ENCODE data around the gene NEK4. TPM values are rescaled to one million over a fixed set of nuclear protein-coding genes. Genes with fewer than 3 reads are reported as not detected.

The NEK4 gene
- total and polyA plus RNA-seq, 2 of the 13 experiments (the other 11 are each of a cell fraction or from before 2014, with no cell fraction given) = 16.5 to 38.0 TPM

GRCh38 chr3:52793702-52794611 is 23.2 kb upstream of the NEK4 start (continued):
- TF ChIP-seq, protein P1, sequence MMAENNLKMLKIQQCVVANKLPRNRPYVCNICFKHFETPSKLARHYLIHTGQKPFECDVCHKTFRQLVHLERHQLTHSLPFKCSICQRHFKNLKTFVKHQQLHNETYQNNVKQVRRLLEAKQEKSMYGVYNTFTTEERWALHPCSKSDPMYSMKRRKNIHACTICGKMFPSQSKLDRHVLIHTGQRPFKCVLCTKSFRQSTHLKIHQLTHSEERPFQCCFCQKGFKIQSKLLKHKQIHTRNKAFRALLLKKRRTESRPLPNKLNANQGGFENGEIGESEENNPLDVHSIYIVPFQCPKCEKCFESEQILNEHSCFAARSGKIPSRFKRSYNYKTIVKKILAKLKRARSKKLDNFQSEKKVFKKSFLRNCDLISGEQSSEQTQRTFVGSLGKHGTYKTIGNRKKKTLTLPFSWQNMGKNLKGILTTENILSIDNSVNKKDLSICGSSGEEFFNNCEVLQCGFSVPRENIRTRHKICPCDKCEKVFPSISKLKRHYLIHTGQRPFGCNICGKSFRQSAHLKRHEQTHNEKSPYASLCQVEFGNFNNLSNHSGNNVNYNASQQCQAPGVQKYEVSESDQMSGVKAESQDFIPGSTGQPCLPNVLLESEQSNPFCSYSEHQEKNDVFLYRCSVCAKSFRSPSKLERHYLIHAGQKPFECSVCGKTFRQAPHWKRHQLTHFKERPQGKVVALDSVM (CRISPR knock-in tag; IDR thresholded peaks at IDR 0.05) = no peak
- TF ChIP-seq MIER3 (CRISPR knock-in tag; IDR thresholded peaks at IDR 0.05; ENCODE audit: borderline replicate concordance) (no peak), ZNF691 (CRISPR knock-in tag; IDR thresholded peaks at IDR 0.05; ENCODE audit: borderline replicate concordance, low read depth) (peak; percentile 6; the same call in 1 of the 2 replicates), HDAC6 (IDR thresholded peaks at IDR 0.05; ENCODE audit: low read depth, low read length) (no peak), SMARCC2 (IDR thresholded peaks at IDR 0.05) (no peak), ZNF75D (CRISPR knock-in tag; IDR thresholded peaks at IDR 0.05; ENCODE audit: borderline replicate concordance) (no peak), CC2D1A (CRISPR knock-in tag; IDR thresholded peaks at IDR 0.05) (no peak), MZF1 (CRISPR knock-in tag; IDR thresholded peaks at IDR 0.05; ENCODE audit: borderline replicate concordance) (peak; percentile 81; the same call in 1 of the 2 replicates), MEIS1 (CRISPR knock-in tag; IDR thresholded peaks at IDR 0.05; ENCODE audit: borderline replicate concordance) (no peak; the same call in 1 of the 2 replicates), ZNF160 (CRISPR knock-in tag; IDR thresholded peaks at IDR 0.05) (no peak), DDIT3 (CRISPR knock-in tag; IDR thresholded peaks at IDR 0.05) (no peak), TERF1 (CRISPR knock-in tag; IDR thresholded peaks at IDR 0.05) (no peak), FOXO1 (CRISPR knock-in tag; IDR thresholded peaks at IDR 0.05) (peak; percentile 59; the same call in 1 of the 2 replicates), THRA (CRISPR knock-in tag; IDR thresholded peaks at IDR 0.05; ENCODE audit: borderline replicate concordance) (no peak)
- TF ChIP-seq, protein P2, sequence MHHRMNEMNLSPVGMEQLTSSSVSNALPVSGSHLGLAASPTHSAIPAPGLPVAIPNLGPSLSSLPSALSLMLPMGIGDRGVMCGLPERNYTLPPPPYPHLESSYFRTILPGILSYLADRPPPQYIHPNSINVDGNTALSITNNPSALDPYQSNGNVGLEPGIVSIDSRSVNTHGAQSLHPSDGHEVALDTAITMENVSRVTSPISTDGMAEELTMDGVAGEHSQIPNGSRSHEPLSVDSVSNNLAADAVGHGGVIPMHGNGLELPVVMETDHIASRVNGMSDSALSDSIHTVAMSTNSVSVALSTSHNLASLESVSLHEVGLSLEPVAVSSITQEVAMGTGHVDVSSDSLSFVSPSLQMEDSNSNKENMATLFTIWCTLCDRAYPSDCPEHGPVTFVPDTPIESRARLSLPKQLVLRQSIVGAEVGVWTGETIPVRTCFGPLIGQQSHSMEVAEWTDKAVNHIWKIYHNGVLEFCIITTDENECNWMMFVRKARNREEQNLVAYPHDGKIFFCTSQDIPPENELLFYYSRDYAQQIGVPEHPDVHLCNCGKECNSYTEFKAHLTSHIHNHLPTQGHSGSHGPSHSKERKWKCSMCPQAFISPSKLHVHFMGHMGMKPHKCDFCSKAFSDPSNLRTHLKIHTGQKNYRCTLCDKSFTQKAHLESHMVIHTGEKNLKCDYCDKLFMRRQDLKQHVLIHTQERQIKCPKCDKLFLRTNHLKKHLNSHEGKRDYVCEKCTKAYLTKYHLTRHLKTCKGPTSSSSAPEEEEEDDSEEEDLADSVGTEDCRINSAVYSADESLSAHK (CRISPR knock-in tag; IDR thresholded peaks at IDR 0.05; ENCODE audit: borderline replicate concordance) = no peak

All from HepG2 (cell line).